Glutamatergic neuron (in vitro differentiated cells): ENCODE results near the gene SLIT1. TPM values are rescaled to one million over a fixed set of nuclear protein-coding genes. Genes with fewer than 3 reads are reported as not detected.

Source experiments
- DNase-seq: peaks from one replicate; pipeline ENCODE4 v3.0.0; 2022
- H3K27ac Mint-ChIP-seq: one replicate; pipeline ENCODE4 v1.8.0; 2020; ENCODE audit warnings: mild to moderate bottlenecking, mixed read lengths, inconsistent platforms; ENCODE audit not compliant: unreplicated experiment
- H3K27me3 Mint-ChIP-seq: one replicate; pipeline ENCODE4 v1.8.0; 2020; ENCODE audit warnings: mild to moderate bottlenecking, moderate library complexity, mixed read lengths, inconsistent platforms; ENCODE audit not compliant: unreplicated experiment
- H3K36me3 Mint-ChIP-seq: one replicate; pipeline ENCODE4 v1.8.0; 2020; ENCODE audit warnings: mild to moderate bottlenecking, mixed read lengths, inconsistent platforms; ENCODE audit not compliant: unreplicated experiment
- H3K4me1 Mint-ChIP-seq: one replicate; pipeline ENCODE4 v1.8.0; 2020; ENCODE audit warnings: mild to moderate bottlenecking, low read depth, mixed read lengths, inconsistent platforms; ENCODE audit not compliant: unreplicated experiment
- H3K4me3 Mint-ChIP-seq: one replicate; pipeline ENCODE4 v1.8.0; 2020; ENCODE audit warnings: mild to moderate bottlenecking, mixed read lengths, inconsistent platforms; ENCODE audit not compliant: unreplicated experiment
- H3K9me3 Mint-ChIP-seq: one replicate; pipeline ENCODE4 v1.8.0; 2020; ENCODE audit warnings: mild to moderate bottlenecking, moderate library complexity, mixed read lengths, inconsistent platforms; ENCODE audit not compliant: unreplicated experiment
- CTCF ChIP-seq: fragments of 200-600 bp; sonication (generic); IDR thresholded peaks from one replicate; pipeline ENCODE4 v1.5.0; 2021; ENCODE audit not compliant: partially characterized antibody, unreplicated experiment
- total RNA-seq: library from RNA; stranded (reverse); fragmentation: NEBNext Ultra II Directional; extraction: Animal tissue kit (Norgen Biotek cat#: 25700); gene quantifications from one replicate; pipeline ENCODE4 v1.2.1, GENCODE V29; 2021; ENCODE audit not compliant: unreplicated experiment

Gene SLIT1
- total RNA-seq, 1 donor from 2014 or later, result 11.3 TPM

DNA sequence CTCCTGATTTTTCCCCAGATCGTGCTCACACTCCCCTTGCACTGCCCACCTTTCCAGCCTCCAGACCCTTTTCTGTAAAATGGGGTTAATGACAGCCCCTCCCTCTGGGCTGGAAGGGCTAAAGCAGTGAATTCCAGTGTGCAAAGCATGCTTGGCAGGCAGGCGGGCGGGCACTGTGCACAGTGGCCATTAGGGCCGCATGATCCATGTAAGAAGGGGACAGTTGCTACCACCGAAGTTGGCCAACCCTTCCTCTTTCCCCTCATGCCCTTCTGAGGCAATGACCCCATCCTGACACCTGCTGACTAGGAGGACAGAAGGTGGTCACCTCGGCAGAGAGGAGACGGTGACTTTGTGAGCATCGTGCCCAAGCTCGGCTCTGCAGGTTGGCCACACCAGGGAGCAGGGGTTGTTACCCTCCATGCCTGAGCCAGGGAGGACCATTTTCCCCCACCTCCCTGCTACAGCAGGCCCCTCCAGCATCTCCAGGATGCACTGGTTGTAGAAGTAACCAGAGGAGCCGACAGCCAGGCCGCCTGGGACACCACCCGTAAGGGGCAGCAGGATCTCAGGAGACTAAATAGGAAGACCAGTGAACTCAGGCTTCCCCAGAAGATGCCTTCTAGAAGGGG is 166.4 kb downstream of the SLIT1 start:
- Mint-ChIP-seq H3K36me3 (no peaks in the 10 kb centered on the region), H3K4me1 (peaks cover 4% of the 10 kb centered on the region), H3K27ac (no peak overlapping the region), H3K4me3 (no peak overlapping the region), H3K27me3 (no peaks in the 10 kb centered on the region), H3K9me3 (peaks cover 2% of the 10 kb centered on the region)
- DNase-seq, result no peak
- TF ChIP-seq CTCF, result no peak

GRCh38 chr10:97018251-97019212 is 167.2 kb downstream of the SLIT1 start:
- no peaks in the 10 kb centered on the region for H3K36me3 Mint-ChIP-seq
- H3K4me1 Mint-ChIP-seq, result peaks cover 4% of the 10 kb centered on the region
- DNase-seq, result no peak
- no peak for TF ChIP-seq CTCF
- H3K9me3 Mint-ChIP-seq, result peaks cover 2% of the 10 kb centered on the region
- peaks cover 2% of the 10 kb centered on the region for H3K27me3 Mint-ChIP-seq
- H3K4me3 Mint-ChIP-seq, result no peak overlapping the region
- H3K27ac Mint-ChIP-seq, result no peak overlapping the region

DNA sequence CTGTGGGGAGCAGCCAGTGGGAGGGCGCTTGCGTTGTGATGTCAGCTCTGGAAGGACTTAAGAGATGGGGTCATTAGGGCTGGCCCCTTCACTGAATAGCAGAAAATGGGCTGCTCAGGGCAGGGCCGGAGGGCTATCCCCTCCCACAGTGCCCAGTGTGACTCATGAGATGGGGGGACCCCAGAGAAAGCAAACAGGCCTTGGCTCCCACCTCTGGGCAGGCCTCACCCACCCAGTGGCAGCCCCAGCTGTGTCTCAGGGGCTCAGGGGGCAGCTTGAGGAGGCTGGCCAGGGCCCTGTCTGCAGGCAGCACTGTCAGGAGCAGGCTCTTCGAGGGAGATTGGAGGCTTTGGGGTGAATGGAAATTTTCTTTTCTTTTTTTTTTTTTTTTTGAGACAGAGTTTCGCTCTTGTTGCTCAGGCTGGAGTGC is 168.3 kb downstream of the SLIT1 start:
- Mint-ChIP-seq H3K9me3 (peaks cover 2% of the 10 kb centered on the region), H3K4me1 (peaks cover 4% of the 10 kb centered on the region)
- no peak for TF ChIP-seq CTCF

DNA sequence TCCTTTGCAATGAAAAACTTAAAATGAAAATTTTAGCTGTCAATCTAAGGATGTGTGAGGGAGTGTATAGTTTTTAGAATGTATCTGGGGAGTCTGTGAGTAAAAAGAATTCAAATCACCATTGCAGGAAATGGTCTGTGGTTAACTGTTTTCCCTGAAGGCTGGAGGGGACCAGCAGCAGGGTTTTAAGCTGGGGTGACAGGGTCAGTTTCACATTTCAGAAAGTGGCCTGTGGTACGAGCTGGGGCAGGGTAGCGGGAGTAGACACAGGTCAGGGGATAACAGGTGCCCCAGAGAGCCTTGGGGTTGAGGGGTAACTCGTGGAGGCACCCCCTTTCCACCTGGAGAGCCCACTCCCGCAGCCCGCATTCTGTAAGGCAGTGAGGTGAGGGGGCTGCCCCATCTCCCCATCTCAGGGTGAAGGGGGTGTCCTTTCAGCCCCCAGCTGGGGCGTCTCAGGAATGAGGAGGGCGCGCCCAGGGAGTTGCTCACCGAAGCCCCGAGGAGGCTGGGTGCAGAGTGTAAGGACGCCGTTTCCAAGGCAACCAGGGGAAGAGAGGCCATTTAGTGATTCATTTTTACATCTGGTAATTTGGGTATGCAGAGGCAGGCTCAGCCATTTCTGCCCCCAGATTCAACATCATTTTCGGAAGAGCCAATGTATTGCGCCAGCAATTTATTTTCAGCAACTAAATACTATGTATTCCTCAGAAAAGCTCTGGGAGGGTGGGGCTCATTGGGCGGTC is 168.9 kb downstream of the SLIT1 start:
- Mint-ChIP-seq H3K27ac (no peak overlapping the region), H3K9me3 (peaks cover 2% of the 10 kb centered on the region), H3K4me3 (no peak overlapping the region), H3K4me1 (peaks cover 4% of the 10 kb centered on the region), H3K36me3 (no peaks in the 10 kb centered on the region), H3K27me3 (peaks cover 2% of the 10 kb centered on the region)
- TF ChIP-seq CTCF, result no peak
- DNase-seq, result no peak

More for the DNA sequence above, 168.3 kb downstream of the SLIT1 start:
- H3K36me3 Mint-ChIP-seq, result no peaks in the 10 kb centered on the region
- DNase-seq, result no peak
- H3K4me3 Mint-ChIP-seq, result no peak overlapping the region
- H3K27ac Mint-ChIP-seq, result no peak overlapping the region
- H3K27me3 Mint-ChIP-seq, result peaks cover 2% of the 10 kb centered on the region
